DMS53 treated with DMSO at 0.1 percent for 48 hours (cell line): Measurements from ENCODE around the gene TAOK3.
"Not testable (repeated sequence)": the region's sequence is repeated elsewhere in the genome, so short reads cannot be mapped to it uniquely, and the experiment has no call there.

Experiments
- DNase-seq: peaks from one replicate; lab custom pipeline; 2025; ENCODE audit not compliant: unreplicated experiment; lab: John Stamatoyannopoulos, UW

The TAOK3 gene

DNA sequence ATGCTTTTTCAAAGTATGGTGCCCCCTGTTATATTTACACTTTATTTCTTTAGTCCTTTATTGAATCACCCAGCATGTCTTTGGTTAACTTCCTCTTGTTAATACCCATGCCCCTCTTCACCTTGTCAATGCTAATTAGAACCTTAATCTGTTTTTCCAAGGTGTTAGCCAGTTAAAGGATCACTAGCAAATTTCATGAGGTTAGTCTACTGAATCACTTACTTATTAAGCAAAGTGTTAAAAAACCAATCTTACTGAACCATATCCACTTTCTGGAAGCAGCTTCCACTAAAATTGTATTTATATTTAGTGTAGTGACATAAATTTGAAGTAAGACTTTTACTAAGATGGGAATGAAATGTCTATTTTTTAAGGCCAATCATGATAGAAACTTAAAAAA is 27.9 kb downstream of the TAOK3 start:
- no peak for DNase-seq

DNA sequence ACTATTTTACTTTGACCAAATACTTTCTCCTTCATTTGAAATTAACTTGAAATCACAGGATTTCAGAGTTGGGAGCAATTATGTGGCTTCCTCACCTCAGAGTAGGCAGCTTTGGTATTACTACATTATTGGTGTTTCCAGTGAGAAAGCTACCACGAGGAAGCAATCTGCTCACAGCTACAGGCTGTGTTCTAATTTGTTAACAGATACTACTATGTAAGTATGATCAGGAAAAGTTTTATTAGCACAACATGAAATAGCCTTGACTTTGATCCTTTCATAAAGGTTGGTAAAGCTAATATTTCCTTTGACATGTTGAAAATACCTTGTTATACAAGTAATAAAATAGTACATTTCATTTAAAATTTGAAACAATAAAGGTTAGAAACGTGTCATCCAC is 30.6 kb downstream of the TAOK3 start:
- no peak for DNase-seq

- no peak for DNase-seq
Measured at GRCh38 chr12:118337194-118337838, 35.4 kb downstream of the TAOK3 start.

- DNase-seq = peak; percentile 27
Measured at GRCh38 chr12:118336123-118336522, 36.6 kb downstream of the TAOK3 start.

DNA sequence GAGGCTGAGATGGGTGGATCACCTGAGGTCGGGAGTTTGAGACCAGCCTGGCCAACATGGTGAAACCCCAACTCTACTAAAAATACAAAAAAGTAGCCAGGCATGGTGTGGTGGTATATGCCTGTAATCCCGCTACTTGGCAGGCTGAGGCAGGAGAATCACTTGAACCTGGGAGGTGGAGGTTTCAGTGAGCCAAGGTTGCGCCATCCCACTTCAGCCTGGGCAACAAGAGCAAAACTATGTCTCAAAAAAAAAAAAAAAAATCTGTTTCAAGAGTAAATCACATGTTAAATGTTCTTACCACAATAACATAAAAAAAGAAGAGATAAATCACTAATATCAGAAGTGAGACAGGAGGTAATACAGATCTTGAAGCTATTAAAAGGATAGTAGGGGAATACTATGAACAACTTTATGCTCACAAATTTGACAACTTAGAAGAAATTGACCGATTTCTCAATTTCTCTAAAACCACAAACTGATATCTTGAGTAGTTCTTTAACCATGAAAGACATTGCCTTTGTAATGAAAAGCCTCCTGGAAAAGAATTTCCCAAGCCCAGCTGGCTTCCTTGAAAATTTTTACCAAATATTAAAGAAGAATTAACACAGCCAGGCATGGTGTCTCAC is 37.7 kb downstream of the TAOK3 start:
- DNase-seq = no peak

DNA sequence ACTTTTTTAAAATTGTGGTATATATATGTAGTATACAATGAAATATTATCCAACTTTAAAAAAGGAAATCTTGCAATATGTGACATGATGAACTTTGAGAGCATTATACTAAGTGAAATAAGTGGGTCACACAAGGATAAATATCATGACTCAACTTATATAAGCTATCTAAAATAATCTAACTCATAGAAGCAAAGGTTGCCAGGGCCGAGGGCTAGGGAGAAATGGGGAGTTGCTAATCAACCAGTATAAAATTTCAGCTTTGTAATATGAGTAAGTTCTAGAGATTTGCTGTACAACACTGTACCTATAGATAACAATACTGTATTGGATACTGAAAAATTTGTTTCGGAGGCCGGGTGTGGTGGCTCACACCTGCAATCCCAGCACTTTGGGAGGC is 38.5 kb downstream of the TAOK3 start:
- no peak for DNase-seq

- DNase-seq = no peak
Measured at GRCh38 chr12:118332511-118332910, 40.2 kb downstream of the TAOK3 start.

DNA sequence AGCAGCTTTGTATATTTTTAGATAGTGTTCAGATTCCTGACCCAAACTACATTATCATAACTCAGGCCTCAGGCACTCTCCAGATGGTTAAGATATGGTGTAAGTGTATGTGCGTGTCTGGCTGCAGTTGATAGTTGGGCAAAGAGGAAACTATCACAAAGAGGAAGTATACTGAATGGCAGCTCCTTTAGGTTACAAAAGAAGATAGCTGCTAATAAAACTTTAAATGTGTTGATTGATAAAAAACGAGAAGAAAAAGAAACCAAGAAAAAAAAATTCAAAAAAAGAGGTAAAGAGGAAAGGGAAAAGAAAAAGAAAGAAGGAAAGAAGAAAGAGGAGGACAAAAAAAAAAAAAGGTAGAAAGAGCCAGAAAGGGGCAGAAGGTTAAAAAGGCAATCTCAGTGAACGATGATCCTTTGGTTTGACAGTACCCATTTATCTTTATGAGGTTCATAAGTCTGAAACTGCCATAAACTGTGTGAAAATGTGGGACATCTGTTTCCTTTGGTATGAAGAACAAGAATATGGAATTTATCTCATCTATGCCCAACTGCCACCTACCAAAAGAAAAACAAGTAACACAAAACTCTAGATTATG is 42.2 kb downstream of the TAOK3 start:
- DNase-seq = no peak

- no peak for DNase-seq
Measured at GRCh38 chr12:118328486-118329330, 44.0 kb downstream of the TAOK3 start.

- no peak for DNase-seq
Measured at GRCh38 chr12:118327391-118327790, 45.3 kb downstream of the TAOK3 start.

DNA sequence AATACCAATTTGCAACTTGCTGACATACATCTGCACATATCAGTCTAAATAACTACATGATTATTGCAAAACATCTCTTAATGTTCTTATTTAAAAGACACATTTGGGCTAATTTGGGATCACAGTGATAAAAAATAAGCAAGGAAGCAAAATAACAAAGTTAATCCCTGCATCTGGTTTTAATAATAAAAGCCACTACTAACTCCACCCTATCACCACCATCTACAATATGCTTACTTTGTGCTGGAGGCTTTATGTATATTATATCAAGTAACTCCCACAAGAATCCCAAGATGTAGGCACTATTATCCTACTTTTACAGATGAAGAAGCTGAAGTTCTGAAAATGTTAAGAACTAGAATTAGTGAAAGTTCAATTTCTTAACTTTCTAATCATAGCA is 45.7 kb downstream of the TAOK3 start:
- no peak for DNase-seq

DNA sequence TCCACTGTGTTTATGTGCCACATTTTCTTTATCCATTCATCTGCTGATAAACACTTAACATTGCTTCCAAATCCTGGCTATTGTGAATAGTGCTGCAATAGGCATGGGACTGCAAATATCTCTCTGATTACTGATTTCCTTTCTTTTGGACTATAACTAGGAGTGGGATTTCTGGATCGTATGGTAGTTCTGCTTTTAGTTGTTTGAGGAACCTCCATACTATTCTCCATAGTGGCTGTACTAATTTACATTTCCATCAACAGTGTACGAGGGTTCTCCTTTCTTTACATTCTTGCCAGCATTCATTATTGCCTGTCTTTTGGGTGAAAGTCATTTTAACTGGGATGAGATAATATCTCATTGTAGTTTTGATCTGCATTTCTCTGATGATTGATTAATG is 47.6 kb downstream of the TAOK3 start:
- DNase-seq = no peak

- DNase-seq = no peak
Measured at GRCh38 chr12:118319627-118320026, 53.1 kb downstream of the TAOK3 start.

GRCh38 chr12:118318744-118319143 is 54.0 kb downstream of the TAOK3 start:
- no peak for DNase-seq

DNA sequence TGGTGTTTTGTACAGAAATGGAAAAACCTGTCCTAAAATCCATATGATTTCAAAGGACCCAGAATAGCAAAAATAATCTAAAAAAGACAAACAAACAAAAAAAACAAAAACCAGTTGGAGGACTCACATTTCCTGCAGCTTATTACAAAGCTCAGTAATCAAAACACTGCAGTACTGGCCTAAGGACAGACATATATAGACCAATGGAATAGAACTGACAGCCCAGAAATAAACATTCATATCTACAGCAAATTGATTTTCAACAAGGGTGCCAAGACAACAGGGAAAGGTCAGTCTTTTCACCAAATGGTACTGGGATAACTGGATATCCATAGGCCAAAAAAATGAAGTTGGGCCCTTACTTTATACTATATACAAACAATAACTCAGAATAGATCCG is 55.0 kb downstream of the TAOK3 start:
- no peak for DNase-seq

GRCh38 chr12:118315821-118316220 is 56.9 kb downstream of the TAOK3 start:
- no peak for DNase-seq

DNA sequence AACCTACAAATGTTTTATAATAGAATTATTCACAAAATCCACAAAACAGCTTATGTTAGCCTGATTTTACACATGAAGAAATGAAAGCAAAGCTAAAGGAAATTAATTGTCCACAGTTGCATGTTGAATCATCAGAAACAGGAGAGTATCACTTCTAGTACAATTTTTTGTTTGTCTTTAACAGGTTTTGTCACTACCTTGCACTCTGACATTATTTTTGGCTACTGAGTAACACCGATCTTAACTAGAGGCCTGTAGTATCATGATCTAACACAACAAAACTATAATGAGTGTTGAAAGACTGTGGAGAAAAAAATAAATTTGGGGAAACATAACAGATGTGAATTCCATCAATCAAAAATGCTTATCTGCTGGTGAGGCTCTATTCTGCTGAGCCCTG is 60.1 kb downstream of the TAOK3 start:
- no peak for DNase-seq

DNA sequence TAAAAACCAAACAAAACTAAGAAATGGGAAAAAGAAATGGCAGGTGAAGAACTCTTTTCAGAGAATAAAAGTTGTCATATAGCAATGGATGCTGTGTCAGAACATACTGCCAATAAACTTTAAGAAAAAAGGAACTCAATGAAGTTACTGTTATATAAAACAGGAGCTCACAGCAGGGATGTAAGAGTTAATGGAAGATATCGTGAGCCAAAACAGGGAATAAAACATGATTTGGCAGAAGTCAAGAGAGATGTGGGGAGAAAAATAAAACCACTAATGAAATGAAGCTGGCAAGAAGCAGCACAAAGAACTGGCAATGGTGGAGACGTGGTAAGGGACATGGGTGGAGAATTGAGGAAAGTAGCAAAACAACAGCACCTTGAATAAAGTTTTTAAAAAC is 61.0 kb downstream of the TAOK3 start:
- no peak for DNase-seq

DNA sequence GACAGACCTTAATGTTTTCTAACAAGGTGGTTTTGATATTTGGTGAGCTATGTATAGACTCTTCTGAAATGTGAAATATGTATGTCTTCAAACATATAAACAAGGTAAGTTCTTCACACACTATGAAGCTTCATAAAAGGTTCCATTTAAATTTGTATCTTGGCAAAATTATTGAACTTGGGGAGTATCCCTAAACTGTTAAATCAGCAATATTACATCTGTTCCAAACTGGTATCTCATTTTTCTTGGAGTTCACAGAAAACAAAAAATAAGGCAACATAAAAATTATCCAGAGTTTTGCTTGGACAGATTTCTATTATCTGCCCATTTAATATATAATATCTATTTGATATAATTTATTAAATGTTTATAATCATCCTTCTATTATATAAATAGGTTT is 62.4 kb downstream of the TAOK3 start:
- no peak for DNase-seq

DNA sequence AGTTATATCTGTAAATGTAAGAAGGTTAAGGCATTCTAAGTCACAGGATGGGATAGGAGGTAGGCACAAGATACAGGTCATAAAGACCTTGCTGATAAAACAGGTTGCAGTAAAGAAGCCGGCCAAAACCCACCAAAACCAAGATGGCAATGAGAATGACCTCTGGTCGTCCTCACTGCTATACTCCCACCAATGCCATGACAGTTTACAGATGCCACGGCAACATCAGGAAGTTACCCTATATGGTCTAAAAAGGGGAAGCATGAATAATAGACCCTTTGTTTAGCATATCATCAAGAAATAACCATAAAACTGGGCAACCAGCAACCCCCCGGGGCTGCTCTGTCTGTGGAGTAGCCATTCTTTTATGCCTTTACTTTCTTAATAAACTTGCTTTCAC is 64.7 kb downstream of the TAOK3 start:
- DNase-seq = not testable (repeated sequence)

DNA sequence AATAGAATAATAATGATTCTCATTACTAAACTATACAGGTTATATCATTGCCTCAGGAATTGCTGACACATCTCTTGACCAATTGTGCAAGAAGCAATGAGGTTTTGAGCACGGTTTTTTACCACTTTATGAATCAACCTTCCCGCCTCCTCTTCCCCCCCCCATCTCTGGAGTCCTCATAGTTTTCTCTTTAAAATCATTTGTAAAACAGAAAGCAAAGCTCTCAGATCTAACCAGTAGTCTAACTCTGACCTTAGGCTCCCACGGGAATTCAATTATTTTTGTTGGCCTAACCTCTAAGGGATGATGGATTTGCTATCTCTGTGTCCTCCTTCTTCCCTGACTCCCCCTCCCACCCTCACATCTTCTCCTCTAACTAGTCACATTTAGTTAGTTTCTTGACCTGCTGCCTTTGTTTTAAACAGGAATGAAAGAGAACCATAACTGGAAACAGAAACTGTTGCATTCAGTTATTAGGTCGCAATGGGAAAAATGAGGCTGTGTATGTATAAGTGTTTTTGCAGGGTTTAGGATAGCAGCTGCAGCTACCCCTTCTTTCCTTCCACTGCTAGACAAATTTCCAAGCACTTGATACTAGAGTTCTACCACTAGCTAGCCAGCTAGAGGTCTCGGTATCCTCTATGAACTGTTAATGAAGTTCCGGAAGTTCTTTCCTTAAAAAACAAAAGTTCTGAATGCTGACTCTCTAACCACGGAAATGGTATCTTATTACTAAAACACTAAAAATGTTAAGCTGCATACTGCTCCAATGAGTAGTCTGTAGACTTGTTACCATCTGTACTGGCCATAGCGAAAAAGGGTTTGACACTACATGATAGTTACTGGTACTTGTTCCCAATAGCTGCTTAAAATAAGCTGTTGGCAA is 65.4 kb downstream of the TAOK3 start:
- no peak for DNase-seq
